Activated T-cell treated with anti-CD3 and anti-CD28 coated beads, Interleukin-2, amount 50 U/mL, for 72 hours (primary cell): ENCODE measurements around the gene B3GLCT. TPM values are rescaled to one million over a fixed set of nuclear protein-coding genes. Genes with fewer than 3 reads are reported as not detected.
"Not testable (repeated sequence)": the region's sequence is repeated elsewhere in the genome, so short reads cannot be mapped to it uniquely, and the experiment has no call there.

Source experiments
- ATAC-seq, 2 donors: fragments of 150-1000 bp; cut with Tn5 transposase; replicated peaks in 1 of 2; 2 replicates each; pipeline ENCODE4 v1.10.0; 2021; ENCODE audit warnings: moderate library complexity in 2 of 2, mild to moderate bottlenecking in 1 of 2
- DNase-seq, 2 donors: peaks; one replicate each; pipeline ENCODE4 v3.0.0; 2021 to 2022; ENCODE audit warnings: mixed read lengths in 1 of 2
- H3K27ac Mint-ChIP-seq: one replicate; pipeline ENCODE4 v1.8.0; 2022; ENCODE audit warnings: mild to moderate bottlenecking, moderate library complexity, mixed read lengths
- H3K27me3 Mint-ChIP-seq: one replicate; pipeline ENCODE4 v1.8.0; 2022; ENCODE audit warnings: low read depth, mixed read lengths
- H3K36me3 Mint-ChIP-seq, 2 donors: one replicate each; pipeline ENCODE4 v1.8.0; 2022; ENCODE audit warnings: mixed read lengths in 2 of 2, mild to moderate bottlenecking in 1 of 2; ENCODE audit not compliant: insufficient read depth in 2 of 2
- H3K4me1 Mint-ChIP-seq: one replicate; pipeline ENCODE4 v1.8.0; 2022; ENCODE audit warnings: low read depth, mixed read lengths
- H3K4me3 Mint-ChIP-seq, 2 donors: one replicate each; pipeline ENCODE4 v1.8.0; 2022; ENCODE audit warnings: mild to moderate bottlenecking in 2 of 2, mixed read lengths in 2 of 2, moderate library complexity in 2 of 2
- H3K9me3 Mint-ChIP-seq, 2 donors: one replicate each; pipeline ENCODE4 v1.8.0; 2022; ENCODE audit warnings: mixed read lengths in 2 of 2
- total RNA-seq, 2 donors: library from RNA; stranded (reverse); gene quantifications; one replicate each; pipeline ENCODE4 v1.2.3, GENCODE V29; 2022

The B3GLCT gene
- total RNA-seq, 2 donors from 2014 or later = 2.6 to 3.0 TPM

DNA sequence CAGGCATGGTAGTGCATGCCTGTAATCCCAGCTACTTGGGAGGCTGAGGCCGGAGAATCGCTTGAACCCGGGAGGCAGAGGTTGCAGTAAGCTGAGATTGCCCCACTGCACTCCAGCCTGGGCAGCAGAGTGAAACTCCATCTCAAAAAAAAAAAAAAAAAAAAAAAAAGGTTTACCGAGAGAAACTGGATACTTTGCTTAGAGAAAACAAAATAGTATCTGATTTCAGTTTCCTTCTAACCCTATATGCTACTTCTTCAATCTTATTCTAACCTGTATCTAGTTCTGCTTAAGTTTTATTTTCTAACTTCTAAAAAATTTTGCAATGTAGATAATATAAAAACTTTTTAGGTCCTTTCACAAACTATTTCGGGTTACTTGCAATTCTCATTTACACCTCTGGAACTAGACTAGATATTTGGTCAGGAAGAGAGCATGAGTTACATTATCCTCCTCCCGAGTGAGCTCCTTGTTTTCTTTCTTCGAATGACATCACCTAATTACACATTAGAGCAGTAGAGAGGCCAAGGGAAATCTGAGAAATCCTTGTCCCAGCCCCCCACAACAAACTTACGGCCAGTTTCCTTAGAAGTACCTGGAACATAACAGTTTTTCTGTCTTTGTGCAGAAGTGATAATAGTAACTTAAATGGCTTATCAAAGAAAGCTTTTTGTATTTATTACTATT, 128.9 kb downstream of the B3GLCT start:
- H3K27me3 Mint-ChIP-seq = no peaks in the 10 kb centered on the region
- no peak overlapping the region for H3K4me3 Mint-ChIP-seq
- H3K9me3 Mint-ChIP-seq = peaks cover 0 to 3% of the 10 kb centered on the region in 2 donors
- ATAC-seq = no peak
- H3K27ac Mint-ChIP-seq = no peak overlapping the region
- peaks cover 2% of the 10 kb centered on the region in 2 donors for H3K36me3 Mint-ChIP-seq
- DNase-seq = no peak
- H3K4me1 Mint-ChIP-seq = no peaks in the 10 kb centered on the region

DNA sequence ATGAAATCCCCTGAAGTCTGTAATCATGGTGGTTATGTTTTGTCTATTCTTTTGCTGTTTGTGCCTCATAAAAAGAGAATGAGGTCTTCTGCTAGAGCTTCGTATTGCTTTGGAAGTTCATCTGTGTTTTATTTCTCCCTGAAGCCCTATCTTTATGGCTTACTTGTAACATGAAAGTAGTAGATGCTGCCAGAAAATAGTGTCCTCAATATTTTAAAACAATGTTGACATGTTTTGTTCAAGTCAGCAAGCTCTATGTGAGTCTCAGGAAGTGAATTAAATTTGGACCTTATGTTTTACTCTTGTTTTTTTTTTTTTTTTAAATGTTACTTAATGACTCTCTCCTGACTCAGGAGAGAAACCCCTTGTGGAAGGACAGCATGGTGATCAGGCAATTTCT, 130.5 kb downstream of the B3GLCT start:
- Mint-ChIP-seq H3K9me3 (peaks cover 2 to 3% of the 10 kb centered on the region in 2 donors), H3K27ac (no peak overlapping the region), H3K36me3 (peaks cover 2% of the 10 kb centered on the region in 2 donors), H3K4me1 (no peaks in the 10 kb centered on the region), H3K4me3 (no peak overlapping the region), H3K27me3 (no peaks in the 10 kb centered on the region)
- DNase-seq (no peak), ATAC-seq (no peak)

DNA sequence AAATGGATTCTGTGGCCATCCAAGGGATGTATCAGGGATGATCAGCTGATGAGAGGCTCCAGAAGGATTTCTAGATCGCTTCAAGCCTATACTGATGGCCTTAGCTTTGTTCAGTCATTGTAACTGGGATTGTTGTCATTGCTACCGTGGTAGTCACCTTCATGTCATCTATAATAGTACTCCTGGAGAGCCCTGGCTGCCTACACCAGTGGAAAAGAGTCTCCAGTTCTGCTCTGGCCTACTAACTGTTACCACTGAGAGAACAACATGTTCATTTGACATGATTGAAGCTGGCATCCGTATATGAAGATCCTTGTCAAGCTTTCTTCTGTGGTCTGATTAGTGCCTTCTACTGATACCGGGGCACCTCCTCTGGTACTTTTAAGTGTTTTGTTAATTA, 131.3 kb downstream of the B3GLCT start:
- no peak overlapping the region for H3K27ac Mint-ChIP-seq
- H3K27me3 Mint-ChIP-seq = no peaks in the 10 kb centered on the region

DNA sequence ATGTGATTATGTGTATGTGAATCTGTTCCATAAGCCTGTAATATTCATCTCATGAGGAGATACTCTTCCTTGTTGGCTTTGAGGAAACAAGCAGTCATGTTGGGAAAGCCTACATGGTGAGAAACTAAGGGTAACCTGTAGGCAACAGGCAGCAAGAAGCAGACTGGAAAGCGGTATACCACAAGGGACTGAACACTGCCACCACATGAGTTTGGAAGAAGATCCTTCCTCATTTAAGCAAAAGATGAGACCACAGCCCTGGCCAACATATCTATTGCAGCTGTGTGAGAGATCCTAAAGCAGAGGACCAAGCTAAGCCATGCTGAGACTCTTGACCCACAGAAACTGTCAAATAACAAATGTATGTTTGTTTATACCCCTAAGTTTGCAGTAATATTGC, 134.8 kb downstream of the B3GLCT start:
- Mint-ChIP-seq H3K4me3 (no peak overlapping the region), H3K27ac (no peak overlapping the region), H3K9me3 (peaks cover 8% of the 10 kb centered on the region in 2 donors), H3K36me3 (peaks cover under 1 to 3% of the 10 kb centered on the region in 2 donors), H3K27me3 (no peaks in the 10 kb centered on the region), H3K4me1 (no peaks in the 10 kb centered on the region)
- DNase-seq (no peak), ATAC-seq (no peak)

More for the DNA sequence above, 131.3 kb downstream of the B3GLCT start:
- Mint-ChIP-seq H3K4me3 (no peak overlapping the region), H3K4me1 (no peaks in the 10 kb centered on the region), H3K9me3 (peaks cover 4 to 6% of the 10 kb centered on the region in 2 donors), H3K36me3 (peaks cover 2% of the 10 kb centered on the region in 2 donors)
- ATAC-seq (no peak), DNase-seq (no peak)

DNA sequence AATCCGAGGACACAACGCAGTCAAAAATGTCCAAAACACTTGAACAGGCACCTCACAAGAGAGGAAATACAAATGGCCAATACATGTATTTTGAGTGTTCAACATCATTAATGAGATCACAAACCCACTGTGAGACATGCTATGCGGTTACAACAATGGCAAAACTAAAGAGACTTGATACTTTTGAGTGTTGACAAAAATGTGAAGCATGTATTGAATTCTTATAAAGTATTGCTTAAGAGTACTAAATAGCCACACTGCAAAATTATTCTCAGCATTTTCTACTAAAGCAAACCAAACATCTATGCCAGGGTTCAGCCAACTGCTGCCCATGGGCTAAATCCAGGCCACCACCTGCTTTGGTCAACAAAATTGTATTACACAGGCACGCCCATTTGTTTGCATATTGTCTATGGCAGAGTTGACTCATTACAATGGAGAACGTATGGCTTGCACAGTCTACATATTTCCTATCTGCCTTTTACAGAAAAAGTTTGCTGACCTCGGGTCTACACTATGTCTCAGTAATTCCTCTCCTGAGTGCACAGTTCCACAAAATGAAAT, 135.3 kb downstream of the B3GLCT start:
- no peaks in the 10 kb centered on the region for H3K27me3 Mint-ChIP-seq
- H3K9me3 Mint-ChIP-seq = peaks cover 8% of the 10 kb centered on the region in 2 donors
- no peak overlapping the region for H3K4me3 Mint-ChIP-seq
- no peaks in the 10 kb centered on the region for H3K4me1 Mint-ChIP-seq
- DNase-seq (no peak), ATAC-seq (no peak)
- no peak overlapping the region for H3K27ac Mint-ChIP-seq
- H3K36me3 Mint-ChIP-seq = peaks cover 0 to 3% of the 10 kb centered on the region in 2 donors

DNA sequence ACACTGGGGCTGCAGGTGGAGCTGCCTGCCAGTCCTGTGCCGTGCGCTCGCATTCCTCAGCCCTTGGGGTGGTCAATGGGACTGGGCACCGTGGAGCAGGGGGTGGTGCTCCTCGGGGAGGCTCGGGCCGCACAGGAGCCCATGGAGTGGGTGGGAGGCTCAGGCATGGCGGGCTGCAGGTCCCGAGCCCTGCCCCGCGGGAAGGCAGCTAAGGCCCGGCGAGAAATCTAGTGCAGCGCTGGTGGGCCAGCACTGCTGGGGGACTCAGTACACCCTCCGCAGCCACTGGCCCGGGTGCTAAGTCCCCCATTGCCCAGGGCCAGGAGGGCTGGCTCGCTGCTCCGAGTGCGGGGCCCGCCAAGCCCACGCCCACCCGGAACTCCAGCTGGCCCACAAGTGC, 139.8 kb downstream of the B3GLCT start:
- not testable (repeated sequence) for H3K4me3 Mint-ChIP-seq, DNase-seq, H3K27ac Mint-ChIP-seq, H3K36me3 Mint-ChIP-seq, H3K4me1 Mint-ChIP-seq, ATAC-seq, H3K27me3 Mint-ChIP-seq
- H3K9me3 Mint-ChIP-seq = peaks cover 12% of the 10 kb centered on the region in 2 donors

DNA sequence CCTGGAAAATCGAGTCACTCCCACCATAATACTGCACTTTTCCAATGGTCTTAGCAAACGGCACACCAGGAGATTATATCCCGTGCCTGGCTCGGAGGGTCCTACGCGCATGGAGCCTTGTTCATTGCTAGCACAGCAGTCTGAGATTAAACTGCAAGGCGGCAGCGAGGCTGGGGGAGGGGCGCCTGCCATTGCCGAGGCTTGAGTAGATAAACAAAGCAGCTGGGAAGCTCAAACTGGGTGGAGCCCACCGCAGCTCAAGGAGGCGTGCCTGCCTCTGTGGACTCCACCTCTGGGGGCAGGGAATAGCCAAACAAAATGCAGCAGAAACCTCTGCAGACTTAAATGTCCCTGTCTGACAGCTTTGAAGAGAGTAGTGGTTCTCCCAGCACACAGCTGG, 141.1 kb downstream of the B3GLCT start:
- not testable (repeated sequence) for H3K4me1 Mint-ChIP-seq, ATAC-seq, DNase-seq, H3K36me3 Mint-ChIP-seq, H3K4me3 Mint-ChIP-seq, H3K9me3 Mint-ChIP-seq, H3K27ac Mint-ChIP-seq, H3K27me3 Mint-ChIP-seq

DNA sequence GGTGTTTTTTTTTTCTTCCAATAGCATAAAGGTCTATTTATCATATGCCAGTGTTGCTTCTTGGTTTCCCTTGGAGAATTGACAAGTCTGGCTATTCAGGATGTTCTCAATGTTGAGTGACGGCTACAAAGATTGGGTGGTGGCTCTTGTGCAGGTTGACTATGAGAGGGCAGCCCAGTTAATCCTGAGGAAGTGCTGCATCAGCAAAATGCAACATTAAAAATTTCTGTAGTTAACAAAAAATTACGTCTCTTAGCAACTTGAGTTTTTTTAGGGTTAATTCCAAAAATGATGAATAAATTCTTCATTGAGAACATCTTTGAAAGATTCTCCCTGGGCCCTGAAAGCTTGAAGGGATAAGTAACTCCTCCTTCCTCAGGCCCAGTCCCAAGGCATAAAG, 147.1 kb downstream of the B3GLCT start:
- Mint-ChIP-seq H3K4me1 (no peaks in the 10 kb centered on the region), H3K27ac (no peak overlapping the region), H3K4me3 (no peak overlapping the region), H3K36me3 (no peaks in the 10 kb centered on the region), H3K27me3 (peaks cover 14% of the 10 kb centered on the region), H3K9me3 (no peaks in the 10 kb centered on the region)
- ATAC-seq = no peak
- DNase-seq = no peak

DNA sequence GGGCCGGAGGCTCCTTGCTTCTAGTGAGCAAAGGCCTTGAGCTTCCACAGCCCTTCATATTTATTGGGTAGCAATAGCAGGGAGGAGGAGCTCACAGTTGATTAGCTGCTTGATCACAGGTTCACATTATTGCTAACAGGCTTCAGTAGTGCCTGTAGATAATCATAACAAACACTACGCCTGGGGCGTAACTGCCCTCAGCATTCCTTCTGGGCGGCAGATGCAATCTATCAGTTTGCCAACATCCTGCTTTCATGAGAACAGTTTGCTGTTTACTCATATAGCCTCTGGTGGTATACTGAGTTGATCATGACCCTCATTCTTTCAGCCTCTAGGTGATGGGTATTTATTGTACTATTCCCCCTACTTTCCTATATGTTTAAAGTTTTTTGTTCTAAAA, 149.4 kb downstream of the B3GLCT start:
- no peak overlapping the region for H3K4me3 Mint-ChIP-seq
- peaks cover 0 to 2% of the 10 kb centered on the region in 2 donors for H3K9me3 Mint-ChIP-seq
- H3K4me1 Mint-ChIP-seq = no peaks in the 10 kb centered on the region
- DNase-seq (no peak), ATAC-seq (no peak)
- no peak overlapping the region for H3K27ac Mint-ChIP-seq
- peaks cover 18% of the 10 kb centered on the region for H3K27me3 Mint-ChIP-seq
- H3K36me3 Mint-ChIP-seq = peaks cover 0 to under 1% of the 10 kb centered on the region in 2 donors

DNA sequence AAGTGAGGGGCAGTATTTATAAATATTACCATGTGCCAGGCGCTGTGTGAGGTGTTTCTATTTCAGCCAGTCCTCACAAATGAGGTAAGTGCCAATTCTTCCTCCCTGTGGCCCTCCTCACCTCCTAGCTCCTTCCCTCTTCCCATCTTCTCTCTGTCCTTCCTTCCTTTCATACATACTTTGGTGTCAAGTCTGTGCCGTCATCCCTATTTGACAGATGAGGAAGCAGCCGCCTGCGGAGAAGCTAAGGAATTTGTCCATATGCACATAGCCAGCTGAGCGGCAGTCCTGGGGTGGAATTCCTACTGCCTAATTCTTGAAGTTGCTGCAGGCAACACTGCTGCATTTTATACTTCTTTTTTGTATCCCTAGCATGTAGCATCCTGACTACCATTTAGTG, 150.8 kb downstream of the B3GLCT start:
- ATAC-seq (no peak), DNase-seq (no peak)
- Mint-ChIP-seq H3K4me3 (no peak overlapping the region), H3K9me3 (peaks cover 7% of the 10 kb centered on the region in 2 donors), H3K36me3 (peaks cover 3 to 7% of the 10 kb centered on the region in 2 donors), H3K27me3 (peaks cover 18% of the 10 kb centered on the region), H3K4me1 (no peaks in the 10 kb centered on the region), H3K27ac (no peak overlapping the region)

DNA sequence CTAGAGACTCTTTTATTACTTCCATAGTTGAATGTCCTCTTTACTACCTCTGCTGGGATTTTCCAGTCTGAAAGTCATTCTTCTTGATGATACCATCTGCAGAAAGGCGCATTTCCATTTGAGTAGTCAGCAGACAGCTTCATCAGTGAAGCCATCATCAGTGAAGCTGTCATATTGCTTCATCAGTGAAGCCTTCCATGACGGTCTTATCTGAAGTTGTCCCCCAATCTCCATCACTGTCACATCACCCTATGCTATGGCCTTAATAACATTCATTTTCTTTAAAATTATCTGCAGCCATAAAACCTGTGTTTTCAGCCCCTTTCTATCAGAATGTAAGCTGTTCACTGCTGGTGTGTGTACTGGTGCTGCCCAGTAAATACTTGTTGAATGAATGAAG, 151.6 kb downstream of the B3GLCT start:
- DNase-seq (no peak), ATAC-seq (no peak)
- Mint-ChIP-seq H3K36me3 (peaks cover 3 to 12% of the 10 kb centered on the region in 2 donors), H3K9me3 (peaks cover 9 to 13% of the 10 kb centered on the region in 2 donors), H3K4me3 (no peak overlapping the region), H3K4me1 (no peaks in the 10 kb centered on the region), H3K27me3 (peaks cover 18% of the 10 kb centered on the region), H3K27ac (no peak overlapping the region)

DNA sequence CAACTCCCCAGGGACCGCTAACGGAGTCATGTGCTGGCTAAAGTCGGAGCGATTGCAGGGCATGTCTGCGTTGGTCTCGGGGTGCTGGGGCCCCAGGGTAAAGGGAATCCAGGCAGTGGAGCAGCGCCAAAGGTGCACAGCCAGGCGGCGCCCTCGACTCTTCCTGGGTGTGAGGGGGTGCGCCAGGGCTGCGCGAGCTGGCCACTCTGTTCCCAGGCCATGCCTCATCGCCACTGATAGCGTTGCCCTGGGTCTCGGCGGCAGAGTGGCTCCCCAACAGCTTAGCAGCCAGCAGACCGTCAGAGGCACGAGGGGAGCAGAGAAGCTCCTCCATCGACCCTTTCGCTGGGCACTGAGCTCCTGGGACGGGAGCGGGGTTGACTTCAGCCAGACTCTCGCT, 152.7 kb downstream of the B3GLCT start:
- no peak for DNase-seq
- Mint-ChIP-seq H3K4me3 (no peak overlapping the region), H3K4me1 (no peaks in the 10 kb centered on the region), H3K27ac (no peak overlapping the region), H3K27me3 (peaks cover 18% of the 10 kb centered on the region), H3K36me3 (peaks cover 3 to 12% of the 10 kb centered on the region in 2 donors), H3K9me3 (peaks cover 11 to 13% of the 10 kb centered on the region in 2 donors)
- no peak for ATAC-seq

DNA sequence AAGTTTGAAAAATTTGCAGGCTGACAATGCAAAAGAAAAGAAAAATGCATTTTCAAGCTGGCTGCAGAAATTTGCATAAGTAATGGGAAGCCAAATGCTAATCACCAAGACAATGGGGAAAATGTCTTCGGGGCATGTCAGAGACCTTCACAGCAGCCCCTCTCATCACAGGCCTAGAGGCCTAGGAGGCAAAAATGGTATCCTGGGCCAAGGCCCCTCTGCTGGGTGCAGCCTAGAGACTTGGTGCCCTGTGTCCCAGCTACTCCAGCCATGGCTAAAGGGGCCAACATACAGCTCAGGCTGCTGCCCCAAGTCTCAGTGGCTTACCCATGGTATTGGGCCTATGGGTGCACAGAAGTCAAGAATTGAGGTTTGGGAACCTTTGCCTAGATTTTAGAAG, 155.2 kb downstream of the B3GLCT start:
- Mint-ChIP-seq H3K9me3 (peaks cover 11 to 14% of the 10 kb centered on the region in 2 donors), H3K4me3 (no peak overlapping the region), H3K4me1 (no peaks in the 10 kb centered on the region), H3K36me3 (peaks cover 5 to 12% of the 10 kb centered on the region in 2 donors), H3K27ac (no peak overlapping the region), H3K27me3 (peaks cover 18% of the 10 kb centered on the region)
- DNase-seq = no peak
- no peak for ATAC-seq

DNA sequence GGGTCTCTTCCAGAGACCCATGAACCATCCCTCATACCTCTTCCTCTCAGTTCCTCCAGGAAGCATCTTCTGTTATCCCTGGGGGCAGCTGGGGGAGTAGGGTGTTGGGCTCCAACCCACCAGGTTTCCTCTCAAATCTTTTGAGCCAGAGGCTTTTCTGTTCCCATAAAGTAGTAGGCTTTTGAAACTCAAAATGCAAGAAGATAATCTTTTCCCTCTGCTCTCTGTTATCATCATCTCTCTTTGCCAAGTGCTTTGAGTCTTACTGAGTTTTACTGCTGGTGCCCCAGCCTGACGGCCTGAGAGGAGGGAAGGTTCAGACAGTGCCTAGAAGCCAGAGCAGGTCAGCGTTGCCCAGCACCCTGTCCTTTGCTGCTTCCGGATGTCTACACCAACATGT, 157.2 kb downstream of the B3GLCT start:
- no peak overlapping the region for H3K4me3 Mint-ChIP-seq
- peaks cover 11 to 14% of the 10 kb centered on the region in 2 donors for H3K9me3 Mint-ChIP-seq
- ATAC-seq (no peak), DNase-seq (no peak)
- peaks cover 5 to 12% of the 10 kb centered on the region in 2 donors for H3K36me3 Mint-ChIP-seq
- H3K4me1 Mint-ChIP-seq = no peaks in the 10 kb centered on the region
- H3K27ac Mint-ChIP-seq = no peak overlapping the region
- H3K27me3 Mint-ChIP-seq = peaks cover 3% of the 10 kb centered on the region
